Peyer's patch (tissue), 4 donors: ENCODE results near the gene ZPBP. TPM values are rescaled to one million over a fixed set of nuclear protein-coding genes. Genes with fewer than 3 reads are reported as not detected.

Experiments
- DNase-seq, 3 donors: peaks; one replicate each; pipeline ENCODE4 v3.0.0-alpha.2; 2017 to 2019
- H3K27ac ChIP-seq, 4 donors: fragments of 200-600 bp; sonication (generic); one replicate each; pipeline ENCODE4 v1.5.1; 2016 to 2019
- H3K27me3 ChIP-seq, 2 donors: fragments of 200-600 bp; sonication (generic); one replicate each; pipeline ENCODE4 v1.5.1; 2019
- H3K36me3 ChIP-seq, 3 donors: fragments of 200-600 bp; sonication (generic); one replicate each; pipeline ENCODE4 v1.5.1; 2016 to 2019
- H3K4me1 ChIP-seq, 4 donors: fragments of 200-600 bp; sonication (generic); one replicate each; pipeline ENCODE4 v1.5.1; 2016 to 2019
- H3K4me3 ChIP-seq, 4 donors: fragments of 200-600 bp; sonication (generic); 1 replicate in 3 of 4; 2 replicates in 1 of 4; pipeline ENCODE4 v1.5.1; 2016 to 2019; ENCODE audit warnings: mild to moderate bottlenecking in 1 of 4
- H3K9me3 ChIP-seq, 4 donors: fragments of 200-600 bp; sonication (generic); one replicate each; pipeline ENCODE4 v1.5.1; 2016 to 2019; ENCODE audit warnings: mild to moderate bottlenecking in 1 of 4
- POLR2A ChIP-seq, 2 donors: fragments of 450-650 bp; IDR thresholded peaks; one replicate each; pipeline ENCODE4 v1.5.1; 2017; ENCODE audit warnings: antibody characterized with exemption in 2 of 2, mild to moderate bottlenecking in 2 of 2, moderate library complexity in 2 of 2
- total RNA-seq, 4 donors: library from RNA; depleted of rRNA; stranded (reverse); fragments of >200 nt; gene quantifications; one replicate each; pipeline ENCODE4 v1.1.0, GENCODE V29; 2016
- TF ChIP-seq, protein P1 (sequence below), 6 experiments: fragments of 450-650 bp in 4 of 6; fragments of 200-600 bp in 2 of 6; sonication (generic) in 1 of 6; IDR thresholded peaks; one replicate each; pipeline ENCODE4 v1.5.1; 2017 to 2019; ENCODE audit warnings: antibody characterized with exemption in 6 of 6, mild to moderate bottlenecking in 3 of 6, moderate library complexity in 1 of 6

ZPBP gene
- total RNA-seq, 4 donors from 2014 or later: not detected

DNA sequence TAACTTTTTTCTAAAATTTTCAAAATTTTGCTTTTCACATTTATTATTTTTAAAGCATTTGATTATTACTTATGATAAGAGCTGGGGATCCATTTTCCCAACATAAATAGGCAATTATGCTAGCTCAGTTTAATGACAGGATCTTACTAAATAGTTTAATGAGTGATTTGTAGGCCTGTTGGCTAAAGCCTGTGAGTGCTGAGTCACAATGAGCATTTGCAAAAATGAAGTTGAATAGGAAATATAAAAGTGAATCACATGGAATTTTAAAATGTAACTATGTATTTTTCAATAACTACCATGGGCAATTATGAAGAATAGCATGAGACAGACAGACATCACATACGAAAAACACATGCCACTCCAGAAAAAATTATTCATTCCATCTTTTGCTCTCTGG lies 45.1 kb upstream of the ZPBP start:
- Histone ChIP-seq H3K27me3 (no peaks in the 10 kb centered on the region), H3K4me3 (no peak overlapping the region), H3K36me3 (no peaks in the 10 kb centered on the region), H3K4me1 (no peaks in the 10 kb centered on the region), H3K27ac (no peak overlapping the region), H3K9me3 (no peaks in the 10 kb centered on the region)
- no peak for DNase-seq
- no peak for TF ChIP-seq POLR2A (IDR thresholded peaks at IDR 0.05)
- TF ChIP-seq, protein P1, sequence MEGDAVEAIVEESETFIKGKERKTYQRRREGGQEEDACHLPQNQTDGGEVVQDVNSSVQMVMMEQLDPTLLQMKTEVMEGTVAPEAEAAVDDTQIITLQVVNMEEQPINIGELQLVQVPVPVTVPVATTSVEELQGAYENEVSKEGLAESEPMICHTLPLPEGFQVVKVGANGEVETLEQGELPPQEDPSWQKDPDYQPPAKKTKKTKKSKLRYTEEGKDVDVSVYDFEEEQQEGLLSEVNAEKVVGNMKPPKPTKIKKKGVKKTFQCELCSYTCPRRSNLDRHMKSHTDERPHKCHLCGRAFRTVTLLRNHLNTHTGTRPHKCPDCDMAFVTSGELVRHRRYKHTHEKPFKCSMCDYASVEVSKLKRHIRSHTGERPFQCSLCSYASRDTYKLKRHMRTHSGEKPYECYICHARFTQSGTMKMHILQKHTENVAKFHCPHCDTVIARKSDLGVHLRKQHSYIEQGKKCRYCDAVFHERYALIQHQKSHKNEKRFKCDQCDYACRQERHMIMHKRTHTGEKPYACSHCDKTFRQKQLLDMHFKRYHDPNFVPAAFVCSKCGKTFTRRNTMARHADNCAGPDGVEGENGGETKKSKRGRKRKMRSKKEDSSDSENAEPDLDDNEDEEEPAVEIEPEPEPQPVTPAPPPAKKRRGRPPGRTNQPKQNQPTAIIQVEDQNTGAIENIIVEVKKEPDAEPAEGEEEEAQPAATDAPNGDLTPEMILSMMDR (IDR thresholded peaks at IDR 0.05): no peak

DNA sequence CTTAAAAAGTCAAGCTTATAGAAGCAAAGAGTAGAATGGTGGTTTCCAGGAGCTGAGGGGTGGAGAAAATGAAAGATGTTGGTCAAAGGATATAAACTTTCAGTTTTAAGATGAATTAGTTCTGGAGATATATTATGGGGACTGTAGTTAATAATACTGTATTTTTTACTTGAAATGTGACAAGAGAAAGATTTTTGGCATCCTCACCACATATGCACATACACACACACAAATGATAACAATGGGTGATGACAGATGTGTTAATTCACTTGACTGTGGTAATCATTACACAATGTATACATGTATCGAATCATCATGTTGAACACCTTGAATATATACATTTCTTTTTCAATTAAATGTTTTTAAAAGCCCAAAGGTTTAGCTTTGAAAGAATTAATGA lies 32.7 kb upstream of the ZPBP start:
- Histone ChIP-seq H3K9me3 (no peaks in the 10 kb centered on the region), H3K4me3 (no peak overlapping the region), H3K27ac (no peak overlapping the region), H3K36me3 (no peaks in the 10 kb centered on the region), H3K4me1 (no peaks in the 10 kb centered on the region), H3K27me3 (no peaks in the 10 kb centered on the region)
- TF ChIP-seq POLR2A (IDR thresholded peaks at IDR 0.05): no peak
- TF ChIP-seq, protein P1 (IDR thresholded peaks at IDR 0.05): no peak
- DNase-seq: no peak

DNA sequence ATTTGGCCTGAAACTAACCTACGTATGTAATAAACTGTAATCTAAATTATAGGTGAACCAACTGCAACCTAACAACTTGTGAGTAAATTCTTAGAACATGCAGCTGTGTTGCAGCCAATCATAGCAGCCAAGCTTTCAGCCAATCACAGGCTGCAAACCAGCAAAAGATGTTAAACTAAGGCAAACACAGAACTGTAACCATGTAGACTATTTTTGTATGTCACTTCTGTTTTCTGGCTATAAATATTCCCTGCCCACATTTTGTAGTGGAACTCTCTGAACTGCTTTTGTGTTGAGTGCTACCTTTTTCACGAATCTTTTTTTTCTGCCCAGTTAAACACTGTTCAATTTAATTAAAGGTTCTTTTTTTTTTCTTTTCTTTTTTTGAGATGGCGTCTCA lies 28.2 kb upstream of the ZPBP start:
- TF ChIP-seq, protein P1 (IDR thresholded peaks at IDR 0.05): no peak
- TF ChIP-seq POLR2A (IDR thresholded peaks at IDR 0.05): no peak
- Histone ChIP-seq H3K36me3 (no peaks in the 10 kb centered on the region), H3K4me3 (no peak overlapping the region)

DNA sequence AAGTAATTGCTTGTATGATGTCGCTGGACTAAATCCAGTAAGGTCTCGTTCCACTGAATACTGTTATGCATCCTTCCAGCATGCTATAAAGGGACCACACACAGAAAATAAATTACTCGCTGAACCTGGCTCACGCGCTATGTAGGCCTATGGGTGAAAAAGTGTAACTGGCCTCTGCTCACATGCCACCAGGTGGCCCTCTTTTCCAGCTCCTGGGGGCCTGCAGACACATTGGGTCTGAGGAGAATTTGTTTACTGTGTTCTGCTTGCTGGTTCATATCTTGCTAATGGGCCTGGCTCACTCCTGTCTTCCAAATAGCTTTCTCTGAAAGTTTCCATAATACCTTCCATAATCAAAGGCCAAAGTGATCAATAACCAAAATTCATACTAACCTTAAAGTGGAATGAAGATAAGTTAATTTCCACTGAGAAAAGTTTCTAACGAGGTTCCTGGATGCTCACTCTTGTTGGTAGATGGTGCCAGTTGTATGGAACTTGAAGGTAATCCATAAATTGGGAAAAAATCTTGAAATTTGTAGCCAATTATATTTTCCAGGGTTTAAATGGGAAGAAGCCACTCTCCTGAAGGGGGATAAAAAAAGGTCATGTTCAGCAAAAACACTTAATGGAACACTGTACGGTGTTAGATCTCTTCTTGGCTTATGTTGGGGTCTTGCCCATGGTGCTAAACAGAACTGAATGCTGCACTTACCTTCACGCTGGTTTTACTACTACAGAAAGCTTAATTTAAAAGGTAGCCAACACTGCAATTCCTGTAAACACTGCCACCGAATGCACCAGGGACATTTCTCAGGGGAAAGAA lies 27.0 kb upstream of the ZPBP start:
- no peak for TF ChIP-seq POLR2A (IDR thresholded peaks at IDR 0.05)
- TF ChIP-seq, protein P1 (IDR thresholded peaks at IDR 0.05): peak in 1 of 6 experiments; percentile 13
- Histone ChIP-seq H3K27me3 (no peaks in the 10 kb centered on the region), H3K4me1 (no peaks in the 10 kb centered on the region), H3K4me3 (no peak overlapping the region), H3K36me3 (no peaks in the 10 kb centered on the region), H3K27ac (no peak overlapping the region), H3K9me3 (no peaks in the 10 kb centered on the region)
- no peak for DNase-seq

More for the DNA sequence above, 28.2 kb upstream of the ZPBP start:
- H3K27ac ChIP-seq: no peak overlapping the region
- no peaks in the 10 kb centered on the region for H3K4me1 ChIP-seq
- no peaks in the 10 kb centered on the region for H3K9me3 ChIP-seq
- no peaks in the 10 kb centered on the region for H3K27me3 ChIP-seq
- DNase-seq: no peak

DNA sequence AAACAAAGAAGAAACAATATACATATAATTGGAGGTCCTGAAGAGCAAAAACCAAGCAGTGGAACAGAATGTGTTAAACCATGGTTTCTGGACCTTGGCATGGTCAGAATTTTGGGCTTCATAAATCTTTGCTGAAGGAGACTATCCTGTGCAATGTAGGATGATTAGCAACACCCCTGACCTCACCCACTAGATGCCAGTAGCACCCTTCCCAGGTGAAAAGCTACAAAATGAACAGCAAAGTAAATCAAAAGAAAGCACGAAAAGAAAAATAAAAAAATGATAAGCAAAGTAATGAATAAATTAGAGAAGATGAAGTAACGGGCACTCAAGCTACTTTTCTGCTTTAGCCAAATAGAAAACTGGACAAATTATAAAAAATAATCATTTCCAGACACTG lies 19.2 kb upstream of the ZPBP start:
- Histone ChIP-seq H3K27ac (no peak overlapping the region), H3K9me3 (peaks cover 0 to 4% (median 0%) of the 10 kb centered on the region in 4 donors), H3K4me3 (no peak overlapping the region), H3K27me3 (no peaks in the 10 kb centered on the region), H3K4me1 (no peaks in the 10 kb centered on the region), H3K36me3 (no peaks in the 10 kb centered on the region)
- TF ChIP-seq POLR2A (IDR thresholded peaks at IDR 0.05): no peak
- TF ChIP-seq, protein P1 (IDR thresholded peaks at IDR 0.05): no peak
- DNase-seq: no peak
